Esophagus squamous epithelium (tissue), 4 donors: ENCODE measurements around the gene IBA57.

Experiments used
- POLR2A ChIP-seq, 4 donors: fragments of 450-650 bp; IDR thresholded peaks; one replicate each; pipeline ENCODE4 v1.6.1; 2017; ENCODE audit warnings: antibody characterized with exemption in 4 of 4, mild to moderate bottlenecking in 4 of 4, moderate library complexity in 3 of 4
- TF ChIP-seq, protein P1 (sequence below), 6 experiments: fragments of 450-650 bp in 4 of 6; fragments of 200-600 bp in 2 of 6; sonication (generic) in 2 of 6; IDR thresholded peaks; one replicate each; pipeline ENCODE4 v1.5.1; 2016 to 2019; ENCODE audit warnings: antibody characterized with exemption in 6 of 6, mild to moderate bottlenecking in 4 of 6, moderate library complexity in 4 of 6

DNA sequence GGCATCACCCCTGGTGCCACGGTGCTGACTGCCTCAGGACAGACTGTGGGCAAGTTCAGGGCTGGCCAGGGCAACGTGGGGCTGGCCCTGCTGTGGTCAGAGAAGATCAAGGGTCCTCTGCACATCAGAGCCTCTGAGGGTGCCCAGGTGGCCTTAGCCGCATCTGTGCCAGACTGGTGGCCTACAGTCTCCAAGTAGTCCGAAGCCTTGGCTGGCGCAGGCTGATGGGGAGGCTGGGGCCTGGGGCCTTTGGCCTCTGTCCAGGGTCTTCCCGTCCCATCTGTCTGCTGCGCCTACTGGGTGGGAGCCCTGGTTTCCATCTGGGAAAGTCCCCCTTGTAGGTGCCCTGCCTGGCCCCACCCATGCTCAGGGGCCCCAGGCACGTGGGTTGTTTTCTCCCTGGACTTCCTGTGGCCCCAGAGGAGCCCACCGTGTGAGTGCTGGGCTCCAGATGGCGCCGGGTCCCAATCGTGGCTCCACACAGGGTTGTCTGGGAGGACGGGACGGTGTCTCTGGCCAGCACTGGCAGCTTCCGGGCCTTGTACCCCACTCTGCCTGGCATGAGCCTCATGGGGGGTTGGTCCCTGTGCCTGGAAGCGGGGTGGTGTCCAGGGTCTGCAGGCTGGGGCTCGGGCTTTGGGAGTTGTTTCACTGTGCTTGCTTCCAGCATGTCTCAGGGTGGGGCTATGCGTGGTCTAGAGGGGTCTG is 9.9 kb downstream of the IBA57 start:
- no peak for TF ChIP-seq POLR2A (IDR thresholded peaks at IDR 0.05)
- TF ChIP-seq, protein P1, sequence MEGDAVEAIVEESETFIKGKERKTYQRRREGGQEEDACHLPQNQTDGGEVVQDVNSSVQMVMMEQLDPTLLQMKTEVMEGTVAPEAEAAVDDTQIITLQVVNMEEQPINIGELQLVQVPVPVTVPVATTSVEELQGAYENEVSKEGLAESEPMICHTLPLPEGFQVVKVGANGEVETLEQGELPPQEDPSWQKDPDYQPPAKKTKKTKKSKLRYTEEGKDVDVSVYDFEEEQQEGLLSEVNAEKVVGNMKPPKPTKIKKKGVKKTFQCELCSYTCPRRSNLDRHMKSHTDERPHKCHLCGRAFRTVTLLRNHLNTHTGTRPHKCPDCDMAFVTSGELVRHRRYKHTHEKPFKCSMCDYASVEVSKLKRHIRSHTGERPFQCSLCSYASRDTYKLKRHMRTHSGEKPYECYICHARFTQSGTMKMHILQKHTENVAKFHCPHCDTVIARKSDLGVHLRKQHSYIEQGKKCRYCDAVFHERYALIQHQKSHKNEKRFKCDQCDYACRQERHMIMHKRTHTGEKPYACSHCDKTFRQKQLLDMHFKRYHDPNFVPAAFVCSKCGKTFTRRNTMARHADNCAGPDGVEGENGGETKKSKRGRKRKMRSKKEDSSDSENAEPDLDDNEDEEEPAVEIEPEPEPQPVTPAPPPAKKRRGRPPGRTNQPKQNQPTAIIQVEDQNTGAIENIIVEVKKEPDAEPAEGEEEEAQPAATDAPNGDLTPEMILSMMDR (IDR thresholded peaks at IDR 0.05) = no peak
